ENCODE data around the gene SAMD4B.

GRCh38 chr19:39299404-39299803 lies 42.8 kb upstream of the SAMD4B start:
- TF ChIP-seq CTCF (IDR thresholded peaks at IDR 0.05; ENCODE audit: low read length) (no peak), EZH2 (IDR thresholded peaks at IDR 0.05; ENCODE audit: borderline replicate concordance, low read length) (no peak)
